NB4 (cell line): ENCODE measurements around the gene ABTB2.

Experiments
- DNase-seq: peaks from one replicate; pipeline ENCODE4 v3.0.0; 2010; ENCODE audit warnings: low read depth
- H3K4me3 ChIP-seq: one replicate; pipeline ENCODE4 v1.5.1; 2011; ENCODE audit warnings: mild to moderate bottlenecking, low read depth, low read length, moderate library complexity
- CTCF ChIP-seq: IDR thresholded peaks from one replicate; pipeline ENCODE4 v1.5.1; 2012; ENCODE audit warnings: low read depth, low read length
- MYC ChIP-seq: IDR thresholded peaks from 2 replicates; pipeline ENCODE4 v1.6.1; 2011; ENCODE audit warnings: low read depth, low read length
- POLR2A ChIP-seq: IDR thresholded peaks from 2 replicates; pipeline ENCODE4 v1.6.1; 2011; ENCODE audit warnings: mild to moderate bottlenecking; ENCODE audit not compliant: insufficient read length; ENCODE audit errors: extremely low read depth
- TF ChIP-seq, protein P1 (sequence below): IDR thresholded peaks from 2 replicates; pipeline ENCODE4 v1.6.1; 2011; ENCODE audit warnings: low read depth, low read length

Gene ABTB2

GRCh38 chr11:34194576-34195335, 163.1 kb downstream of the ABTB2 start:
- no peak overlapping the region for H3K4me3 ChIP-seq
- TF ChIP-seq POLR2A, result no peak
- TF ChIP-seq MYC, result no peak
- TF ChIP-seq, protein P1, sequence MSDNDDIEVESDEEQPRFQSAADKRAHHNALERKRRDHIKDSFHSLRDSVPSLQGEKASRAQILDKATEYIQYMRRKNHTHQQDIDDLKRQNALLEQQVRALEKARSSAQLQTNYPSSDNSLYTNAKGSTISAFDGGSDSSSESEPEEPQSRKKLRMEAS, result no peak
- TF ChIP-seq CTCF, result no peak
- no peak for DNase-seq

GRCh38 chr11:34192481-34193401, 165.1 kb downstream of the ABTB2 start:
- no peak for DNase-seq
- H3K4me3 ChIP-seq, result no peak overlapping the region
- no peak for TF ChIP-seq POLR2A
- TF ChIP-seq, protein P1, result no peak
- no peak for TF ChIP-seq MYC
- no peak for TF ChIP-seq CTCF

- no peak overlapping the region for H3K4me3 ChIP-seq
- TF ChIP-seq MYC (no peak), POLR2A (no peak), CTCF (no peak)
- TF ChIP-seq, protein P1, result no peak
- DNase-seq, result no peak
These were observed 166.2 kb downstream of the ABTB2 start for GRCh38 chr11:34191578-34191977.

- H3K4me3 ChIP-seq, result no peak overlapping the region
- TF ChIP-seq, protein P1, result no peak
- TF ChIP-seq CTCF, result no peak
- TF ChIP-seq MYC, result no peak
- TF ChIP-seq POLR2A, result no peak
- no peak for DNase-seq
These were observed 167.3 kb downstream of the ABTB2 start for GRCh38 chr11:34190192-34191139.

- H3K4me3 ChIP-seq, result no peak overlapping the region
- TF ChIP-seq CTCF (no peak), POLR2A (no peak), MYC (no peak)
- TF ChIP-seq, protein P1, result no peak
- DNase-seq, result no peak
These were observed 168.6 kb downstream of the ABTB2 start for GRCh38 chr11:34189191-34189590.
